Motor neuron (in vitro differentiated cells): ENCODE results near the gene SMAD3. TPM values are rescaled to one million over a fixed set of nuclear protein-coding genes. Genes with fewer than 3 reads are reported as not detected.
A peak's percentile ranks its signal among the peaks of the same experiment; 100 is the strongest.

ENCODE experiments used
- ATAC-seq, 8 experiments: fragments of 200-7000 bp; cut with Tn5 transposase; replicated peaks in 6 of 8; 2 replicates each; pipeline ENCODE4 v1.8.0; 2021; ENCODE audit warnings: mild to moderate bottlenecking in 8 of 8, moderate library complexity in 8 of 8
- H3K27ac ChIP-seq, 2 donors: fragments of 250-450 bp; sonication (Bioruptor Pico); 2 replicates each; pipeline ENCODE4 v1.9.0; 2021; ENCODE audit warnings: antibody characterized with exemption in 2 of 2, mild to moderate bottlenecking in 2 of 2, moderate library complexity in 1 of 2
- H3K4me1 ChIP-seq, 2 donors: fragments of 250-450 bp; sonication (Bioruptor Pico); replicated peaks in 1 of 2; 2 replicates each; pipeline ENCODE4 v1.6.1; 2021; ENCODE audit warnings: antibody characterized with exemption in 2 of 2, mild to moderate bottlenecking in 2 of 2, moderate library complexity in 1 of 2
- H3K4me3 ChIP-seq, 5 donors: fragments of 250-450 bp; sonication (Bioruptor Pico); 2 replicates each; pipeline ENCODE4 v1.9.0; 2021; ENCODE audit warnings: antibody characterized with exemption in 5 of 5, mild to moderate bottlenecking in 5 of 5, moderate library complexity in 4 of 5
- WGBS, 10 experiments: fragments of 450-650 bp; shearing (Covaris generic); methylation state at CpG; one replicate each; pipeline ENCODE4 v1.0.0; 2022; 5-methylcytosine and 5-hydroxymethylcytosine counted together
- in situ Hi-C, 9 experiments: fragments of 400-800 bp; cut with MboI; loops; one replicate each; pipeline ENCODE4 v1.15.0; 2021; ENCODE audit warnings: low sequenced_read_pairs in 9 of 9, low pct_unique_long_range_greater_than_20kb in 2 of 9; ENCODE audit not compliant: unreplicated experiment in 9 of 9
- total RNA-seq, 8 experiments: library from RNA; unstranded; fragments of 300-600 nt; gene quantifications; 2 replicates each; pipeline versions ENCODE4 v1.2.3 to v1.2.4, GENCODE V29; 2022

Gene SMAD3
- total RNA-seq, 8 experiments from 2014 or later, result 4.4 to 57.9 (median 13.9) TPM

DNA sequence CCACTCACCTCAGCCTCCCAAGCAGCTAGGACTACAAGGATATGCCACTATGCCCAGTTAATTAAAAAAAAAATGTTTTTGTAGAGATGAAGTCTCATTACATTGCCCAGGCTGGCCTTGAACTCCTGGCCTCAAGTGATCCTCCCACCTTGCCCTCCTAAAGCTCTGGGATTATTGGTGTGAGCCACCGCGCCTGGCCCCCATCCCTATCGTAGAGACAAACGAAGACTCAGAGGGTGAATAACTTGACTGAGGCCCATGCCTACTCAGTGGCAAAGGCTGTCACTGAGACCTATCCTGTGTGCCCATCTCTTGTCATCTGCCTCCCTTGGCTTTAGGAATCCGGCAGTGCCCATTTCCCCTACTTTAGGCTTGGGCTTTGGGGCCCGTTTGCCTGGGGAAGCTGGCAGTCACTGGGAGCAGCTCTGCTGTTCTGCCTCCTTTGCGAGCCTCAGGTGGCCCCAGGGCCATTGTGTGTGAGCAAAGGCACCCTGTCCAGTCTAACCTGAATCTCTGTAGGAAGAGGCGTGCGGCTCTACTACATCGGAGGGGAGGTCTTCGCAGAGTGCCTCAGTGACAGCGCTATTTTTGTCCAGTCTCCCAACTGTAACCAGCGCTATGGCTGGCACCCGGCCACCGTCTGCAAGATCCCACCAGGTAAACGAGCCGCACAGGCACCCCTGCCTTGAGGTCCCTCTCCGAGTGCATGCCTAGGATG is 119.0 kb downstream of the SMAD3 start:
- 87 to 100% (median 99%) methylated on average over 1 to 7 of the region's 18 CpGs; no CpG with 5 or more reads in 2 of the 10 experiments for WGBS, 10 experiments
- Histone ChIP-seq H3K4me1 (no peaks in the 10 kb centered on the region), H3K27ac (no peak overlapping the region), H3K4me3 (no peak overlapping the region)
- in situ Hi-C loops, result no loop called here
- no peak for ATAC-seq

DNA sequence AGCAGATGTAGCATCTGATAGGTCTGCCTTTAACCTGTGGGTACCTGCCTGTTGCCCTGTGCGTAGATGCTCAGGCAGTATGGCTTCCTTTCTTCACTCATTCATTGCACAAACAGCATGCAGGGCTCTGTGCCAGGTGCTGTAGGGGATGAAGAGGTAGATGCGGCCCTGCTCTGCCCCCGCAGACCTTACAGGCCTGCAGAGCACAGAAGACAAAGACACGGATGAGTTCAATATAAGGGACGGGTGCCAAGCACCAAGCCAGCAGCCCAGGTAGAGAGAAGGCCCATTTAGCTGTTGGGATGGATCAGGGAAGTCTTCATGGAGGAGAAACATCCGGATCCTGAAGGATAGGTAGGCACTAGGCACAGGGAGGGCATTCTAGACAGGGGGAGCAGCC is 119.6 kb downstream of the SMAD3 start:
- 40 to 100% (median 88%) methylated on average over 1 to 3 of the region's 6 CpGs; no CpG with 5 or more reads in 4 of the 10 experiments for WGBS, 10 experiments
- ATAC-seq, result no peak
- in situ Hi-C loops, result no loop called here
- no peak overlapping the region for H3K4me3 ChIP-seq
- no peak overlapping the region for H3K27ac ChIP-seq
- H3K4me1 ChIP-seq, result no peaks in the 10 kb centered on the region

- H3K4me3 ChIP-seq, result no peak overlapping the region
- in situ Hi-C loops, result no loop called here
- ATAC-seq, result no peak
- WGBS, 10 experiments, result 0 to 100% (median 100%) methylated on average over 1 to 2 of the region's 9 CpGs; no CpG with 5 or more reads in 5 of the 10 experiments
- H3K27ac ChIP-seq, result no peak overlapping the region
- H3K4me1 ChIP-seq, result no peaks in the 10 kb centered on the region
Observed at GRCh38 chr15:67185621-67186225, 120.3 kb downstream of the SMAD3 start.

- no peak for ATAC-seq
- Histone ChIP-seq H3K27ac (no peak overlapping the region), H3K4me3 (no peak overlapping the region), H3K4me1 (no peaks in the 10 kb centered on the region)
- WGBS, 10 experiments, result 14 to 100% (median 86%) methylated on average over 1 to 6 of the region's 6 CpGs; no CpG with 5 or more reads in 1 of the 10 experiments
- in situ Hi-C loops, result no loop called here
Observed at GRCh38 chr15:67186226-67186649, 120.8 kb downstream of the SMAD3 start.

DNA sequence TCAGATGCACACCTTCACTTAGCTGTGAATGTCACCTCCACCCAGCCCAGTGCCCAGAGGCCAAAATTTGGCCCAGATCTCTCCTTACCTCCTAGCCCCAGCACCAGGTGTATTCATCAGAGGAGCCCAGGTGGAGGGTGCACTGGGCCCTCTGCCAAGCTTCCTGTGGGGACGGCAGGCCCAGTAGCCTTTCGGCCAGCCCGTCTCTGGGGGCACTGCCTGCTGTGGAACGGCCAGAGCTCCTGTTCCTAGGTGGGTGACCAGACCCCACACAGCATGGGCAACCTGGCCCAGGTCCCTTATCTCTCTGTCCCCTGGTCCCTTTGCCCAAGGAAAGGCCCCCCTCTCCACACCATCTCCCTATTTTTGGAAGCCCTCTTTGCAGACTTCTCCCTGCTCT is 121.3 kb downstream of the SMAD3 start:
- in situ Hi-C loops, result no loop called here
- H3K27ac ChIP-seq, result no peak overlapping the region
- 80 to 100% (median 92%) methylated on average over 1 to 4 of the region's 4 CpGs; no CpG with 5 or more reads in 7 of the 10 experiments for WGBS, 10 experiments
- ATAC-seq, result no peak
- no peak overlapping the region for H3K4me3 ChIP-seq
- no peaks in the 10 kb centered on the region for H3K4me1 ChIP-seq

DNA sequence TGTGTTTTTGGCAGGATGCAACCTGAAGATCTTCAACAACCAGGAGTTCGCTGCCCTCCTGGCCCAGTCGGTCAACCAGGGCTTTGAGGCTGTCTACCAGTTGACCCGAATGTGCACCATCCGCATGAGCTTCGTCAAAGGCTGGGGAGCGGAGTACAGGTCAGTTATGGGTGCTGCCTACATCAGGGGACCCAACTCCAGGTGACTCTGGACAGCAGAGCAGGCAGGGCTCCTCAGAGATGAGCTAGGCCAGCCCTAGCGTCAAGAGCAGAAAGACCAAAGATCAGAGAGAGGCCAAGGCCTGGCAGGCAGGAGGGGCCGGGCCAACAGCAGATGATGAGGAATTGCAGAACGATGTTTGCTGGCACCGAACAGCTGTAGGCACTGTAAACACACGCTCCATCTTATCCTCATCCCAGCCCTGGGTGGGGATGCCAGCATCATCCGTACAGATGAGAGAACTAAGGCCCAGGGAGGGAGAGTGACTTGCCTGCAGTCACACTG is 122.0 kb downstream of the SMAD3 start:
- H3K4me1 ChIP-seq, result no peaks in the 10 kb centered on the region
- 53 to 100% (median 100%) methylated on average over 1 to 10 of the region's 12 CpGs; no CpG with 5 or more reads in 3 of the 10 experiments for WGBS, 10 experiments
- ATAC-seq, result no peak
- in situ Hi-C loops, result no loop called here
- no peak overlapping the region for H3K4me3 ChIP-seq
- no peak overlapping the region for H3K27ac ChIP-seq

- peak in 3 of 8 experiments; percentile 60 to 73 (median 72) for ATAC-seq
- WGBS, 10 experiments, result 8 to 100% (median 92%) methylated on average over 1 to 3 of the region's 8 CpGs; no CpG with 5 or more reads in 2 of the 10 experiments
- no peak overlapping the region for H3K27ac ChIP-seq
Observed at GRCh38 chr15:67188551-67189218, 123.3 kb downstream of the SMAD3 start.

DNA sequence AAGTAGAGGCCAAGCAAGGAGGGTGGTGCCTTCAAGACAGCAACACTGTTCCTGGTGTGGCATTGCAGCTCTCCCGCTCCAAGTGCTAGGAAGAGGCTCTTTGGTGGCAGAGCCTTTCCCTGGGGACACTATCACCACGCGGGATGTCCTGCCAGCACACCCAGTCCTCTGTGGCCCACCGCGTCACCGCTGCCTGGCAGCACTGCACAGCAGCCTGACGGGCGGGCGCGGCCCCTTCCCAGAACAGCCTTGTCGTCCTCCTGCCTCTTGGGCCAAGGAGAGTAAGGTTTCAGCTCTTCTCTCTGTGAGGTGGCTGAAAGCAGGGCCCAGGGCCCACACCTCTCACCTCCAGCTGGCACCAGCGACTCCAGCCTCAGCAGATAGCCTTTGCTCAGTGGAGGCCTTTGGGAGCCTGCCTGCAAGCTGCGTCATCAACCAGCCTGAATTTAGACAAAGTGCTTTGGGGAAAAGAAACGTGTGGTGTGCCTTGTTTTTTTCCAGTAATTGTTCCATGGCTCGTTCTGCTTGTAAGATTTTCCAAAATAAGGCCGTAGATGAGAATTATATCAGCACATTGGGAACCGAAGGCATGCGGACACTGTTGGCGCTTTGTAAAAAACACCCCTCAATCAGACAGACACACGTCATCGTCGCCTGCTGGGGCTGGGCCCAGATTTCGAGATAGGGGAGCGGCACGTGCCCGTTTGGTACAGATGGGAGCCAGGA is 124.1 kb downstream of the SMAD3 start:
- in situ Hi-C loops, result no loop called here
- H3K27ac ChIP-seq, result no peak overlapping the region
- H3K4me1 ChIP-seq, result no peaks in the 10 kb centered on the region
- 60 to 100% (median 95%) methylated on average over 1 to 9 of the region's 26 CpGs; no CpG with 5 or more reads in 3 of the 10 experiments for WGBS, 10 experiments
- H3K4me3 ChIP-seq, result no peak overlapping the region
- peak in 1 of 8 experiments; percentile 54 for ATAC-seq

More at GRCh38 chr15:67188551-67189218, 123.3 kb downstream of the SMAD3 start:
- in situ Hi-C loops, result no loop called here
- H3K4me1 ChIP-seq, result no peaks in the 10 kb centered on the region
- H3K4me3 ChIP-seq, result no peak overlapping the region

DNA sequence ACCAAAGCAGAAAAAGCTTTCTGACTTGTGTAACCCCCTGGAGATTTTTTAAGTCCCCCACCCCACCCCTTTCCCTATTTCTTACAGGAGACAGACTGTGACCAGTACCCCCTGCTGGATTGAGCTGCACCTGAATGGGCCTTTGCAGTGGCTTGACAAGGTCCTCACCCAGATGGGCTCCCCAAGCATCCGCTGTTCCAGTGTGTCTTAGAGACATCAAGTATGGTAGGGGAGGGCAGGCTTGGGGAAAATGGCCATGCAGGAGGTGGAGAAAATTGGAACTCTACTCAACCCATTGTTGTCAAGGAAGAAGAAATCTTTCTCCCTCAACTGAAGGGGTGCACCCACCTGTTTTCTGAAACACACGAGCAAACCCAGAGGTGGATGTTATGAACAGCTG is 124.9 kb downstream of the SMAD3 start:
- WGBS, 10 experiments, result 83 to 92% methylated on average over 1 to 2 of the region's 2 CpGs; no CpG with 5 or more reads in 8 of the 10 experiments
- ATAC-seq, result no peak
- Histone ChIP-seq H3K4me3 (no peak overlapping the region), H3K27ac (no peak overlapping the region), H3K4me1 (no peaks in the 10 kb centered on the region)
- in situ Hi-C loops, result no loop called here

GRCh38 chr15:67190813-67191212 is 125.4 kb downstream of the SMAD3 start:
- no peak overlapping the region for H3K4me3 ChIP-seq
- no peak for ATAC-seq
- H3K27ac ChIP-seq, result no peak overlapping the region
- WGBS, 10 experiments, result 100% methylated on average over 1 to 3 of the region's 11 CpGs; no CpG with 5 or more reads in 6 of the 10 experiments
- no peaks in the 10 kb centered on the region for H3K4me1 ChIP-seq
- in situ Hi-C loops, result no loop called here

DNA sequence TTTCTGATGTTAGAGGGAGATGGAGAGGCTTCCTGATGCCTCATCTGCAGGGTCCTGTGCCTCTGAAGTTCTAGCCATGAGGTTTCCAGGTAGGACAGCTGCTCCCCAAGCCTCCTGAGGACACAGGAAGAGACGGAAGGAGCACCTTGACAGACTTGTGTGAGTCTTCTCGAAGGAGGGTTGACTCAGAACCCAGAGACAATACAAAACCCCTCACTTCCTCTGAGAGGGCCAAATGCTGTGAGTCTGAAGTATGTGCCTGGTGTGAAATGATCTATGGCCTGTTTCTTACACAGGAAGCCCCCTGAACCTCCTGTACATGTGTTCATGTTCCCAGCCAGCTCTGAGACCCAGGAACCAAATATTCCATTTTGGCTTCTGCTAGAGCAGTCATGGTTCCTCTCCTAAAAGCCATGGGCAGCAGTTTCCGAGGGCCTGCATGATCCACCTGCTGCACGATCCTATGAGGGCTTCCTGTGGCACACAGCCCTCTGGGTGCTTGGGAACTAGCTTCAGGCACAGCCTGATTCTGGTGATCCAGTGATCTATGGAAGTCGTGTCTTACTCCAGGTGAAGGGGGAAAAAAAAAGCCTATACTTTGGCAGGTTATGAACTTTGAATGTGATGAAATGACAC is 126.9 kb downstream of the SMAD3 start:
- WGBS, 10 experiments, result 60 to 100% (median 96%) methylated on average over 1 to 5 of the region's 5 CpGs; no CpG with 5 or more reads in 3 of the 10 experiments
- Histone ChIP-seq H3K4me1 (no peaks in the 10 kb centered on the region), H3K27ac (no peak overlapping the region), H3K4me3 (no peak overlapping the region)
- in situ Hi-C loops, result no loop called here
- ATAC-seq, result no peak

GRCh38 chr15:67193223-67193990 is 128.0 kb downstream of the SMAD3 start:
- Histone ChIP-seq H3K4me3 (no peak overlapping the region), H3K4me1 (no peaks in the 10 kb centered on the region), H3K27ac (no peak overlapping the region)
- in situ Hi-C loops, result no loop called here
- no peak for ATAC-seq
- 59 to 100% (median 96%) methylated on average over 1 to 10 of the region's 12 CpGs for WGBS, 10 experiments
